ENCODE data around the gene CRHR1.

CRHR1 gene

DNA sequence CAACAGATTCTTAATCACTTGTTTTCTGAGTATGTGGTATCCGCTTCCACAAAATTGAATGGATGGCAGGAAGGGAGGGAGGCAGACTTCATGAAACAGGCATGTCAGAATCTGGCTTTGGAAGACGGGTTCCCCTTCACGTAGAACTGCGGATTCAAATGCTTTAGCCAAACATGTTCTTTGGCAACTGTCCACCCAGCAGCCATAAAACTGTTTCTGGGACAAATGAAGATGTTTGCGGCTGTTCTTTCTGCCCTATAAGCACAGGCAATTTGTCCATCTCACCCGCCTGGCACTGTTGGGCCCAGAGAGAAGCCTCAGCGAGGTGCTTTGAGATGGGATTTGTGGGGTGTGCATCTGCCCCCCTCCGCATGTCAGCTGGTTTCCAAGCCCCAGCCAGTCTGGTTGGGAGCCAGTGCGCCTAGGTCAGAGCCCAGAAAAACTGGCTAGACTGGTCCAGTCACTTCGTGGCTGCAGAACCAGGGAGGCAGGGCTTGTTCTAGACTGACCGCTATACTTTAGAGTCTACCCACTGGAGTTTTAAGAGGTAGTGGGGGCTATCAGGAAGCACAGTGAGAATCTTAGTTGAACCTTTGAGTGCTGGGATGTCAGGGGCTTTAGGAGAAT is 6.3 kb downstream of the CRHR1 start:
- no peak for DNase-seq

DNA sequence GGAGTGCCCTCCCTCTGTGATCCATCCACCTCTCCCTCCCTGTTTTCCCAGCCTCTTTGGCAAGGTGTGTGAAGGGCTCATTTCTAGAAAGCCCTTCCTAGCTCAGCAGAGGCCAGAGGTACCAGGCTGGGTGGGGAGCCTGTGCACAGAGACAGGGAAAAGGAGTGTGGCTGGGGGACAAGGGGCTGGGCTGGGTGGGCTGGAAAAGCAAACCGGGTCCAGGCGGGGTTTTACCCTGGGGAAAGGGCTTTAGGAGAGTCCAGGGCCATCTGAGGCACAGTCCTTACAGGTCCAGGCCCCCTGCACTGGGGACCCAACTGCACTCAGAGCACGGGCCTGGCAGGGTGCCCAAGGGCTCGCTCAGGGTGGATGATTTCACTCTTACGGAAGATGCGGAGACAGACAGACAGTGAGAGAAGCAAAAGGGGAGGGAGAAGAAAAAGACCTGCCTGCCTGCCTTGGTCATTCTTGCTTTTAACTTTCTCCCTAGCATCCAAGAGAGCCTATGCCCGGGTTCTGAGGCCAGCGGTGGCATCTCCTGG is 7.0 kb downstream of the CRHR1 start:
- no peak for DNase-seq

DNA sequence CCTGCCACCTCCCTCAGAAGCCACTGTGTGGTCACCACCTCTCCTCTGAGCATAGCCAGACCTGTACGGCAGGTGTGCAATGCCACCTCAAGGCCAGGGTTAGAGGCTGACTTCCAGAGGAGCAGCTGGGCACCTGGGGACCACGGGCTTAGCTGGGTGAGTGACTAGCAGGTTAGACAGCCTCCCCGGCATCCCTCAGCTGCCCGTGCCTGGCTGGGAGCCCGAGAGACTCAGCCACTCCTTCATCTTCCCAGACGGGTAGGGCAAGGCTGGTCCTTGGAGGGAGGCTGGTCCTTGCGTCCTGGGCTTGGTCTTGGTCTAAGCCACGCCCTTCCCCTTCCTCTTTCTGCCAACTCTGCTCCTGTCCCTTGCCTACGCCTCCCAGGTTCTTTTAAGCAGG is 7.8 kb downstream of the CRHR1 start:
- no peak for DNase-seq

DNA sequence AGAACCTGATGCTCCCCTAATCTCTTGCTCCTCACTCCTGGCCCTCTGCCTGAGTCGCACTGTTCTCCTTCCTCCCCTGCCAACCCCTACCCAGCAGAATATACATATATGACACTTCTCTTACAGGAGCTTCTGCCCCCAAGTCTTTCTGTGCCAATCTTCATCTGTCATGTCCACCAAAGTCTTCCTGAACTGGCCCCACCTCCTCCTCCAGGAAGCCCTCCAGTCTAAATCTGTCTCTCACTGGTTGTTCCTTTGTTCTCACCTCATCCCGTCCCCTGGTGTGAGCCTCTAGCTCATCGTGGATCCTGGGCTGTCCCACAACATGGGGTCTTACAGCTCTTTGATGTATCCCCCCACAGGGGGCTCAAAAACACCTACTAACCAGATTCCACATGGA is 8.3 kb downstream of the CRHR1 start:
- no peak for DNase-seq

DNA sequence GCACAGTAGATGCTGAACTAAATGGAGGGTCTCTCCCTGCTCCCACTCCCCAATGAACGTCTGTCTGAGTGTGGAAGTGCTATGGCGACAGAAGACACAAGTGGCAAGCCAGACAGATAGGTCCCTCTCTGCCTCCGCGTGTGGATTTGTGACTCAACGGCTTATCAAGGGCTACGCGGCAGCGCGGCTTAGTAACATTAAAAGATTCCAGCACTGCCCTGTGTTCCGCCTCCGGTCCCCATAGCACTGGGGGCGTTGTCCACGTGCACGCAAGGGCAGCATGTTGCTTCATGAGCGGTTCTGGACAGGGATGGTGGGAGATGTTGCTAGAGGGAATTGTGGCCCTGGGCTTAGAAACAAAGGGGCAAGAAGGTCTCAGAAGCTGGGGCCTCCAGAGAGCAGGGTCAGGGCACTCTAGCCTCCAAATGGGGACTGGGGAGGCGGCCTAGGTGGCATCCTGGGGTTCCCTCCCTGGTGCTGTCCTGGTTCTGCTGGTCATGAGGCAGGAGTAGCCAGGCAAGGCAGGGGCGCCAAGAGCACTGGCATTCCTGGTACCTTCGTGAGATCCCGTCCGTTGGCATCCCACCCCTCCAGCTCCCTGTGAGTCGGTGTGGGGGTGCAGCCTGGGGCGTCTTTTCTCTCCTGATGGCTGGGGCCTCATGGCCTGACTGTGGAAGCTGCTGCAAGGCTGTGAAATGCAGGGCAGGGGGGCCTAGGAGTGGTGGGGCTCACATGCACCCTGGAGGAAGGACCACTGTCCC is 9.1 kb downstream of the CRHR1 start:
- DNase-seq, result no peak

DNA sequence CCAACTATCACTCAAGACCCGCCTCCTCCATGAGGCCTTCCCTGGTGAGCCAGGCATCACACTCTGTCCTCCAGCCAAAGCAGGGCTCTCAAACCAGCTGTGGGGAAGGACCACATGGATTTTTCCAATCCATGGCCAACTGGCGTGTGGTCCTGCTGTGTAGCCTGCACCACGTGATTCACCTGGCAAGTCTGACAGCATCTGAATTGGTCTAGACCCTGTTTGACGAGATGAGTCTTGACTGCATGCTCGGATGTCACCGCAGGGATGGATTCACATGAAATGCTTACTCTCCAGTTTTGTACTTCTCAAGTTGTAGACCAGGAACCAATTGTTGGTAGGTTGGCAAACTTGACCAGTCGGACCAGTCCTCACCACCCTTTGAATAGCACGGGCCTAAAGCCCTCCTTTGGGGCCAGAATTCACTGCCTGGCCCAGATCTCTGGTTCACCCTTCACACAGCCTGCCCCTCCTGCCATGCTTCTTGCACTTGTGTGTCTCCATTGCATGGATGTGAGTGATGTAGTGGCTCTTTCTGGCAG is 9.9 kb downstream of the CRHR1 start:
- no peak for DNase-seq

DNA sequence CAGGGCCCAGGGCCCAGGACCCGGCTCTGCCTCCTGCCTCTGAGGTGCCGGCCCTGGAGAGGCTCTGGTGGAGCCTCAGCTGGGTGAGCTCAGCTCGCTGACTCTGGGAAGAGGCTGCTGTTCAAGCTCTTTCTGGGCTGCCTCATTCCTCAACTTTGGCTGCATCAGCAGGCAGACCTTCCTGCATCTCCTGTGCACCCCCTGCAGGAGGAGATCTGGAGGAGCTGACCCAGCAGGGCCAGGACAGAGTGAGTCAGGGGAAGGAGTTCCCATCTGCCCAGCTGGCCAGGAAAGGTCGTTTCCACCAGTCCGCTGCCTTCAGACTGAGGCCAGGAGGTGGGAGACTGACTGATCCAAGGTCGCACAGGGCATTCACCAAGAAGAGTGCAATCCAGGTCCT is 10.7 kb downstream of the CRHR1 start:
- no peak for DNase-seq

DNA sequence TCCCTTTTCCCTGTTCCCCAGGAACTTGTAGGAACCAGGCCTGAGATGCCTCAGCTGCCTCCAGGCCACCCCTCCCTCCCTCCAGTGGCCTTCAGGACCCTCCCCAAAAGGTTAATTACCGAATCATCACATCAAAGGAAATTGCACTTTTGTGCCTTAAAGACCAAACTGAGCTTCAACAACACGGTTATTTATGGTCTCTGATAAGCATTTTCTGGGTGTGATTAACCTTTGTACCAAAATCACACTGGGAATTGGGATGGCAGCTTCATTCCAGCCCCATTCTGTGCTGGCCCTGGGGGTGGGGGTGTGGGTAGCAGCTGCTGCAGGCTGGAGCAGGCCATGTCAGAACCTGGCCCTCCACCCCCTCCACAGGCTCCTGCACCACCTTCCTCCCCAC is 16.7 kb downstream of the CRHR1 start:
- DNase-seq, result no peak

DNA sequence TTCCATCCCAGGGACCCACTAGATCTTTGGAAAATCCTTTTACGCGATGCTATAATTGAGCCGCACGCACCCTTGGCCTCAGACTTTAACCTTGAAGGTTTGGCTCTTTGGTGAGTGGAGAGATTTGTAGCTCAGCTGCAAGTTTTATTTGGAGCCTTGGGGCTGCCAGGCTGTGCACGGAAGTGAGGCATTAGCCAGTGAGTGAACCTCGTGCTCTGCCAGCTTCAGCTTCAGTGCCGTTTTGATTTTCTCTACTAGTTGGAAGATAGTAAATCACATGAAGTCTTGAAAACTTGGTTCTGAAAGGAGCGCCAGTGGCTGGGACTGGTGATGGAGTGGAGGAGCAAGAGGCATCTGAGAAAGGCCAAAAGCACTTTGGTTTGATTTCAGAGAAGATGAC is 17.3 kb downstream of the CRHR1 start:
- DNase-seq, result no peak

DNA sequence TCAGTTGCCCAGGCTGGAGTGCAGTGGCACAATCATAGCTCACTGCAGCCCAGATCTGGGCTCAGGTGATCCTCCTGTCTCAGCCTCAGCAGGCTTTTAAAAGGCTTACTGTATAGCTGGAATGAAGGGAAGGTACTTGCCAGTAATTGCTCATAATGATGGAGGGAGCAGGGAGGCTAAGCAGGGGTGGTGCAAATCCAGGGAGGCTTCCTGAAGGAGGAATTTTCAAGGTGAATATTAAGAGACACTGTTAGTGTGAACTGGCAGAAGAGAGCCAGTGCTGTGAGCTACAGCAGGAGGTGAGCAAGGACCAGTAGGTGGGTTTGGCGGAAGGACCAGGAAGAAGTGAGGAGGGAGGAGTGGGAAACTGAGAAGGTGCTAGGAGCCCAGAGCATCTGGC is 24.7 kb downstream of the CRHR1 start:
- DNase-seq, result no peak

DNA sequence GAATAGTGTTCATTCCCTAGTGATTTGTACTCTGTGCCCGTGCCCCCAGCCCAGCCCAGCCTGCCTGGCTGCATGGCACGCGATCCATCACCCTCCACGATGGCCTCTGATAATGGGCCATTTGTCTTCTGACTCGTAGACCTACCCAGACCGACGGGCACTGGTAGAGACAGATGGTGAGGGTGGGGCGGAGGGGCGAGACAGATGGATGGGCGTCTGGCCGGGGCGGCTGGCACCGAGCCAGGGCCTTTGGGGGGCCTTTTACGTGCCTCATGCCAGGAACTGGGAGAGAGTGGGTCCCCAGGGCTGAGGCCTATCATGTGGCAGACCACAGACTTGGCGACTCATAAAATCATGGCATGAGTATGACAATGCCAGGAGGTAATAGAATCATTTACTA is 25.4 kb downstream of the CRHR1 start:
- DNase-seq, result no peak

DNA sequence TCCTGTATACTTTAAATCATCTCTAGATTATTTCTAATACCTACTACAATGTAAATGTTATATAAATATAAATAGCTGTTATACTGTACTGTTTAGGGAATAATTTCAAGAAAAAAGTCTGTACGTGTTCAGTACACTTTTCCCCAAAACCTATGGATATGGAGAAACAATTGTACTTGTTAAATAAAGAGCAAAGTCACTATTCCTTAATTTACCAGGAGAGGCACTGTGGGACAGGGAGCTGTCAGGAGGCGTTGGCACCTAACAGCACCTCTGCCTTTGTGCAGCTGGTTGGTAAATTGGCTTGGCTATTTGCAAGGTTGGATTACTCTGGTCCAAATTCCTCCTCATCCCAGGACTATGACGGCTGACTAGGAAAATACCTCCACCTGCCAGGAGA is 28.0 kb downstream of the CRHR1 start:
- DNase-seq, result no peak

DNA sequence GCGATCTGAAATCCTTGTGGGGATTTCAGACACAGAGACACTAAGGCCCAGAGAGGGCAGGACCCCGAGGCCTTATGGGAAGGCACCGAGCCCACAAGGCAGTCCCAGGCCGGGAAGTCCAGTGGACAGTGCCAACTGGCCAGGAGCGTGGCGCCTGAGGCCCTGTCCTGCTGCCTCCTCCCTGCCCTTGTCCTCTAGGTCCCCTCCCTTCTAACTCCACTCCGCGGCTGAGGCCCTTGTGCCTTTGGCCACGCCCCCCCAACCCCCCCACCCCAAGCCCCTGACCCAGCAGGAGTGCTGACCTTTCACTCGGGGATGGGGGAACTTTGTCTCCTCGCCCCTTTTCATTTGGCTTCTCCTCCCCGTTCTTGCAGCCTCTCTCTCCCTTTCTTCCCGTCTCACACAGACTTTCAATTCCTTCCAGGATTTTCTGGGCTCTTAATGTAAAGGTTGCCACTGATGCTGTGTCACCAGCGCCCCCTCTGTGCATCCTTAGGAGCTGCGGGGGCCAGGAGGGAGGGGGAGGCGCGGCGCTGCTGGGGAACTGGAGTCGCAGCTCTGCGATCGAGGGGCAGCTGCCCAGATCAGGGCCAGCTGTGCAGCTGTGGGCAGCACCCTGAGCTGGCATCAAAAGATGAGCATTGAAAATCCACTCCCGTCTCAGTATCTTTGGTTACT is 29.1 kb downstream of the CRHR1 start:
- DNase-seq, result peak; percentile 4

DNA sequence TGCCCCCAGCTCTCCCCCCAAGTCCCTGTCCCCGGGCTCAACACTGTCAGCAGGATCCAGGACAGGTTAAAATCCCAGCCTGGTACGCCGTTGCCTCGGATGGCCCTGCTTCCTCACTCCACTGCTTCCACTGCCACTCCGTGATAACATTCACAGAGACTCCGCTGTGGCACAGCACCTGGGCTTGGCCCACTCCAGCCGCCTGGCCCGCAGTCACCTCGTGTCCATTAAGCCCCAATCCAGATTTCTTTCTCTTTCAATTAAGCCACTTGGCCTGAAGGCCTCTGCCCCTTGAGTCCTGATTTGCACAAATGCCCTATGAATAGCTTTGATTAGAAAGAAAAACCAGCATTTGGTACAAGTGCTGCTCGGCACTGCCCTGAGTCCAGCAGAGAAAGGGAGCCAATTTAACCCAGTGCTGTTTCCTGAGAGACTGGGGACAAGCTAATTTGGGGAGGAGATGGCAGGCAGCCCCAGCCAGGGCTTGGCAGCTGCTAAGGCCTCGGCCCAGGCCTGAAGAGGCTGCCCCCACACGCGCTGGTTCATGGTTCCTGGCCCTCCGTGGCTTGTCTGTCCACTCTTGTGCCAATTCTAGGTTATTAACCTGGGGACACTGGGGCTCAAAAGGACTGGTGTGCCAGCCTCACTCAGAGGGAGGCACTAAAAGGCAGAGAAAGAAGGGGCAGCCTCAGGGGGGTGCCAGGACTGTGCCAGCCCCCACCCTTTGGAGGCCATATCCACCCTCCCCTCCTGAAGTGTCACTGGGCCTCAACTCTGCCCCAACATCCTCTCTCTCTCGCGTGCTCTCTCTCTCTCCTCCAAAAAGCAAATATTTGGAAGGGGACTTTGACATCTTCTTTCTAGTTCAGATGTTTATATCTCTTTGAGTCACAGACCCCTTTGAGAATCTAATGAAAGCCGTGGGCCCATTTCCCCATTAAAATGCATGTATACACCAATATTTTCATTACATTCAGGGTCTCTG is 30.8 kb downstream of the CRHR1 start:
- DNase-seq, result no peak

DNA sequence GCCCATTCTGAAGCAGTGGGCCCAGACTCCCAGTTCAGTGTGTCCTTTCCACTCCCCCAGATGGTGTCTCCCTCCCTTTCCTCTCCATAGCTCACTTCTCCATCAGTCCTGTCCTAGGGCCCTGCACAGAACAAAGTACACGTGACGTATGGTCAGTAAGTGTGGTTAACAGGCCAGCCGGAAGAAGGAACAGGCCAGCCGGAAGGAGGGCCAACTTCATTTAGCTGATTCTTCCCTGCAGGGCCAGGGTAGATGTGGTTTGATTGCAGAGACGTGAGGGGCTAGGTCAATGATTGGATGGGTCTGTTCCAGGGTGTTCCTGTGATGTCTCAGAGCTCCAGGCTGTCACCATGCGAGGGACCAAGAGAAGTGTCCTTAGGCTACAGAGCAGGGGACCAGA is 31.6 kb downstream of the CRHR1 start:
- no peak for DNase-seq

DNA sequence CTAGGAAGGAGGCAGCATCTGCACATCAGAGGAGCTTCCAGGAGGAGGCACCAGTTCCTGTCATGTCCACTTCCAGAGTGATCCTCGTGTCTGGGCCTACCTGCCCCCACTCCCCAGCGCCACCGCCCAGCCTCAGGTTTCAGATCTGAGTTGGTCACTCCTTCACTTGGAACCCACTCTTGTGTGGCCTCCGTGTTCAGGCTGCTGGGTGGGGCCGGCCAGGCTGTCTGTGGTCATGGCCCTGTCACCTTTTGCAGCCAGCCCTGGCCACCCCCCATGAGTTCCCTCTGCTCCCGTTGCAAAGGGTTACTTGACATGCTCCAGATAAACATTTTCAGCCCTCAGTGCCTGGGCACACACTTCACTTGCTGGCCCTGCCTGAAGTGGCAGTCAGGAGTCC is 33.9 kb downstream of the CRHR1 start:
- no peak for DNase-seq

DNA sequence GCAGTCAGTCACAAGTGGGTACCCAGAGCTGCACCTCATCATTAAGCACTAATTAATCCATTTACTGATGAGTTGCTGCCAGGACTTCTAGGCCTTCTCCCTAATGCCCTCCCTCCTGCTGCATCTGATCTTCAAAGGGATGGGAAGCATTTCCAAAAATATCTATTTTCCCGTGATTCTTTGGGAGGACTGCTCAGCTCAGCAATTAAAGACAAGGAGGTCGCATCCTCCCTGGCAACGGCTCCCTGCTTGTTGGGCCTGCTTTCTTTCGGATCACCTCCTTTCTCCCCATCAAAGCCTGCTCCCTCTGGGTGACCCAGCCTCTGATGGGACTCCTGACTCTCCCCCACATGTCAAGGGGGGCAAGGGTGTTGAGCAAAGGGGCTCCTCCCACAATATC is 34.6 kb downstream of the CRHR1 start:
- no peak for DNase-seq

DNA sequence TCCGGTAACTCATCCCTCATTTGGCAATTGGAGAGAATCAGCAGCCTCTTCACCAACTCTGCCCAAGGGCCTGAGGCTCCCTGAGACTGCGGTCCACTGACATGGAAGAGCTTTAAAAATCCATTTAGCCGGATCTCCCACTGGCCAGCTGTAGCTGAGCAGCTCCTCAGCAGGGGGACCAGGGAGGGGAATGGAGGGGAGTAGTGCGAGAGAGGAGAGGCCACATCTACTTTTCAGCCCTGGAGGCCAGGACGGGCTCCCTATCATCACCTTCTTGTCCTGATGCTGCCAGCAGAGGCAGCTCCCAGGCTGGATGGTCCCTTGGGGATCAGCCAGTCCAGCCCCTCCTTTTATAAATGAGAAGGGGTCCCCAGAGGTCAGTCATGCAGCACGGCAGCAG is 35.5 kb downstream of the CRHR1 start:
- no peak for DNase-seq

DNA sequence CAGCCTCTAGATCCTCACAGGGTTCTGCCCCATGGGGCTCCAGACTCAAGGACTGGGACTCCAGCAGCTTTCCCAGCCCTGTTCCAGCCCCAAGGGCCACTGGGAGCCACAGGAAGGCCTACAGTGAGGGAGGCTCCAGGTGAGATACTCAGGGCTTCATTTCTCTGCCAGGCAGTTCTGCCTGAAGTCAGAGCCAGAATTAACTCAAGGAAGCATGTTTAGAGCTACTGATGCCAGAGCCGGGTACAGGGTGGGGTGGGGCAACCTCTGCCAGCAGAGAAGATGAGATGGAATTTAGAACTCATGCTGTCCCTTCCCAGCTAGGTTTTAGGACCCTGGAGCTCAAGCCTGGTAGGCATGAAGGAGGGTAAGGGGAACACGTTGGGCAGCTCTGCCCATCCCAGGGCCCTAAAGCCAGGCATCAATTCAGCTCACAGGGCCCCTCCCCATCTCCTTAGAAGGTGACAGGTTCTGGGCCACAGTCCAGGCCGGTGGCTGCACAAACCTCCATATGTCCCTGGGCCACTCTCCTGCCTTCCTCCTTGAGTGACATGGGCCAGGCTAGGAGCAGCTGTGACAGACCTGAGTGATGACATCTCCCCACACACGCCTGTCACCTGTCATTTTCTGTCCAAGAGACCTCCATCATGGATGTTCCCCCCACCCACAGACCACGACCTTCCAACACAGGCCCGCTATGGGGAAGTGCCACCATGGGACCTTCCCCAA is 36.1 kb downstream of the CRHR1 start:
- no peak for DNase-seq

DNA sequence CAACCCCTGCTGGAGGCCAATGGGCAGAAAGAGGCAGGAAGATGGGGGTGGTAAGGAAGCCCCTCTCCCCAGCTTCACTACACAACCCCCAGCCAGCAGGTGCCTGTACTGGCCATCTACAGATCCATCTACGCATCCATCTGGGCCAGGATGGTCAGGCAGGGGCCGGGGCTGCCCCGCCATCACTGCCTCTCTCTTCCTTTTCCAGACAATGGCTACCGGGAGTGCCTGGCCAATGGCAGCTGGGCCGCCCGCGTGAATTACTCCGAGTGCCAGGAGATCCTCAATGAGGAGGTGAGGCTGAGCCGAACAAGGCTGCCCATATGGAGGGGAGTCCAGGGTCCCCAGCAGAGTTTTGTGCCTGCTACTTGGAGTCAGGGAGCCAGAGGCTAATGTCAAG is 37.0 kb downstream of the CRHR1 start:
- DNase-seq, result no peak

DNA sequence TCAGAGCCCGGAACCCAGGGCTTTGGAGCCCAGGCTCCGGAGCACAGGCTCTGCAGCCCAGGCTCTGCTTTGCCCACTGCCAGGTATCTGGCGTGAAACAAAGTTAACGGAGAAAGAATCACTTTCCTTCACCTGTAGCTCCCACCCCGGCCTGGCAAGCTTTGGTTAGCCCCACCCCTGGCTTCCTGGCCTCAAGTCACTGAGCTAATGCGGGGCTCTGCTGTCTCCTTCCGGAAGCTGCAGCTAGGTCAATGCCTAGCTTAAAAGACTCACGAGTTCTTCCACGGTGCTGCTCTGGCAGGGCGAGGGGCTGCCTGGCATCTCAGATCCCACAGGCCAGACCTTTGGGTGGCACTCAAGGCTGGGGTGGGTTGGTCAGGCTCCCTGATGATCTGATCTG is 39.5 kb downstream of the CRHR1 start:
- DNase-seq, result no peak

DNA sequence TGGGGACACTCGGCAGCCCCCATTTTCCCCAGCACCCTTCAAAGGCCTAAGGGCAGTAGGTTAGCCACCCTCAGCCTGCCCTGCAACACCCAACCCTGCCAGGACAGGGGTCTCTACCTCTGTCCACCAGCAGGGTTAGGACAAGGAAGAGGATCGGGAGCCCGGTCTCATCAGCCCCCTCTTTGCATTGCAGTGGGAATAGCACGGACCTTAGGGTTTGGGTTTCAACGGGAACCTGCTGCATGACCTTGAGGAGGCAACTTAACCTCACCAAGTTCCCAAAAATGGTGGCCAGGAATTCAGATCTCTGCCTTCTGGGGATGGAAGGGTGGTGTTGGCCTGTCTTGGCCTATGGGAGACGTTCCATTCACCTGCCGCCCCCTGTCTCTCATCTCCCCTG is 40.4 kb downstream of the CRHR1 start:
- DNase-seq, result no peak
